Transverse colon (tissue), 4 donors: Measurements from ENCODE around the gene CAMK1G.

Experiments
- POLR2AphosphoS5 ChIP-seq, 3 donors: sonication (generic); formaldehyde crosslinking; IDR thresholded peaks; one replicate each; pipeline ENCODE4 v1.6.1; 2016; ENCODE audit warnings: antibody characterized with exemption in 3 of 3
- TF ChIP-seq, protein P1 (sequence below), 5 experiments: fragments of 200-600 bp in 3 of 5; fragments of 450-650 bp in 2 of 5; sonication (generic) in 3 of 5; IDR thresholded peaks; 1 replicate in 2 of 5; 2 replicates in 3 of 5; pipeline ENCODE4 v1.5.1; 2016 to 2017; ENCODE audit warnings: antibody characterized with exemption in 5 of 5, inconsistent platforms in 3 of 5, mild to moderate bottlenecking in 2 of 5, moderate library complexity in 1 of 5

DNA sequence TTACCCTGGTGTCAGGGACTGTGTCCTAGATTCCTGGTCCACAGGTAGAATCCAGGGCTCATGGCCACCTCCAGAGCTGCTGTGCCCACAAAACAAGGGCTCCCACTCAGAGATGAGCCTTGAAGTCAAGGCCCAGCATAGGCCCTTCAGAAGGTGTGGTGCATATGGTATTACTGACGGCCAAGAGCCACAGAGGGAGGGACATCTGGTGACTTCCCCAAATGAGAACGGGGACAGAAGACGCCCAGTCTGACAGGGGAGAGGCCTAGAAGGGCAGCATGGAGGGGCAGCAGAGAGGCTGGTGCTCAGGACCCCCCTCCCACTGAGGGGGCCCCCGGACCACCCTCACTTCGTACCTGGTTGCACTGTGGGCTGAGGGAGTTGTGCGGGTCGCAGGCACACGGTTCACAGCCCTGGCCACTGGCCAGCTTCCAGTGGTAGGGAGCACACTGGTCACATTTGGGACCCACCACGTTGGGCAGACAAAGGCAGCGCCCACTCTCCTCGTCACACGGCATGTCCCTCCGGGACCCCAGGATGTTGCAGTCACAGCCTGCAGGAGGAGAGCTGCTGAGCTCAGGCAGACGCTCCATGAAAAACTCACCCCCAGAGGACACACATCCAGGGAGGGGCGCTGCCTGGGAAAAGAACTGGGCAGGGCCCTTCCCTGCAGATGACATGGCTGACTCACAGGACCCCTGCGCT is 43.7 kb downstream of the CAMK1G start:
- TF ChIP-seq, protein P1, sequence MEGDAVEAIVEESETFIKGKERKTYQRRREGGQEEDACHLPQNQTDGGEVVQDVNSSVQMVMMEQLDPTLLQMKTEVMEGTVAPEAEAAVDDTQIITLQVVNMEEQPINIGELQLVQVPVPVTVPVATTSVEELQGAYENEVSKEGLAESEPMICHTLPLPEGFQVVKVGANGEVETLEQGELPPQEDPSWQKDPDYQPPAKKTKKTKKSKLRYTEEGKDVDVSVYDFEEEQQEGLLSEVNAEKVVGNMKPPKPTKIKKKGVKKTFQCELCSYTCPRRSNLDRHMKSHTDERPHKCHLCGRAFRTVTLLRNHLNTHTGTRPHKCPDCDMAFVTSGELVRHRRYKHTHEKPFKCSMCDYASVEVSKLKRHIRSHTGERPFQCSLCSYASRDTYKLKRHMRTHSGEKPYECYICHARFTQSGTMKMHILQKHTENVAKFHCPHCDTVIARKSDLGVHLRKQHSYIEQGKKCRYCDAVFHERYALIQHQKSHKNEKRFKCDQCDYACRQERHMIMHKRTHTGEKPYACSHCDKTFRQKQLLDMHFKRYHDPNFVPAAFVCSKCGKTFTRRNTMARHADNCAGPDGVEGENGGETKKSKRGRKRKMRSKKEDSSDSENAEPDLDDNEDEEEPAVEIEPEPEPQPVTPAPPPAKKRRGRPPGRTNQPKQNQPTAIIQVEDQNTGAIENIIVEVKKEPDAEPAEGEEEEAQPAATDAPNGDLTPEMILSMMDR (IDR thresholded peaks at IDR 0.05): no peak
- no peak for TF ChIP-seq POLR2AphosphoS5 (IDR thresholded peaks at IDR 0.05)
